Right ventricle myocardium inferior (tissue), 1 donor: ENCODE data around the gene SCN1B. TPM values are rescaled to one million over a fixed set of nuclear protein-coding genes. Genes with fewer than 3 reads are reported as not detected.

Source experiments
- ATAC-seq: fragments of 200-7000 bp; cut with Tn5 transposase; one replicate; pipeline ENCODE4 v1.9.1; 2020; ENCODE audit warnings: mild to moderate bottlenecking, moderate library complexity
- DNase-seq: peaks from one replicate; pipeline ENCODE4 v3.0.0; 2021; ENCODE audit errors: missing footprints
- intact Hi-C: fragments of 100-400 bp; cut with DNase I; formaldehyde crosslinking; loops from one replicate; pipeline ENCODE4 v1.11.0; 2022
- total RNA-seq: library from RNA; stranded (reverse); fragmentation: NEBNext Ultra II Directional; extraction: Animal tissue kit (Norgen Biotek cat#: 25700); gene quantifications from one replicate; pipeline ENCODE4 v1.2.1, GENCODE V29; 2021
- donor health status: DM: no; HTN: yes; CAD: no; lungs with severe emphysema.

SCN1B gene
- total RNA-seq, 1 donor from 2014 or later, result 44.3 TPM

DNA sequence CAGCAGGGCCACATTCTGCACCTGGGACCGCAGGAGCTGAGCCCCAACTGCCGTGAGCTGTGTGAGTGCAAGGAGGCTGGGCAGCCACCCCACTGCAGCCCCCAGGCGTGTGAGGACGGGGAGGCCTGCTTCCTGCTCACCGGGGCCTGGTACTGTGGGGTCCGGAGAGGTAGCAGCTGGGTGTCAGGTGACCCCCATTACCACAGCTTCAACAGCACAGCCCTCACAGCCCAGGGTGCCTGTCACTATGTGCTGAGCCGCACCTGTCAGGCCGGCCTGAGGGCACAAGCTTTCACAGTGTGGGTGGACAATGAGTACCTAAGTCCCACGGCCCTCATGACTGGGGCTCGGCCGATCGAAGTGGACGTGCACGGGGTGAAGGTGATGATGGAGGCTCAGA, 49.6 kb downstream of the SCN1B start:
- intact Hi-C loops, result no loop called here
- no peak for ATAC-seq

GRCh38 chr19:35080613-35081170, 50.4 kb downstream of the SCN1B start:
- DNase-seq (no peak), ATAC-seq (no peak)
- intact Hi-C loops, result no loop called here

More for the DNA sequence above, 49.6 kb downstream of the SCN1B start:
- DNase-seq, result no peak

DNA sequence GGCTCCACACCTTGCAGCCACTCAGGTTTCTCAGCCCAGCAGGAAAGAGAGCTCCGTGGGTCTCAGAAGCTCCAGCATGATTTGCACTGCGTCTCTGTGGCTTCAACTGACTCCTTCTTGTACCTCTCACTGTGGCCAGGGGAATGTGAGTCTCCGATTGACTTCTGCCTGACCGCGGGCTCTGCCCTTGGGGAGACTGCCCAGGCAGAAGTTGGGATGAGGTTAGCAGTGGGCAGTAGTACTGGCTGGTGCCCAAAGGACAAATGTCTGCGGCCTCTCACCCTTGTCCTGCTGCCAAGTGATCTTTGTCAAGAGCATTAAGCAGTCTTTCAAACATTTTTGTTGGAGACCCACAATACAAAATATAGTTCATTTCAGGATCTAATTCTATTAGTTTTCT, 50.9 kb downstream of the SCN1B start:
- DNase-seq, result no peak
- intact Hi-C loops, result no loop called here
- no peak for ATAC-seq

GRCh38 chr19:35083691-35084508, 53.6 kb downstream of the SCN1B start:
- ATAC-seq (no peak), DNase-seq (no peak)
- intact Hi-C loops, result no loop called here

DNA sequence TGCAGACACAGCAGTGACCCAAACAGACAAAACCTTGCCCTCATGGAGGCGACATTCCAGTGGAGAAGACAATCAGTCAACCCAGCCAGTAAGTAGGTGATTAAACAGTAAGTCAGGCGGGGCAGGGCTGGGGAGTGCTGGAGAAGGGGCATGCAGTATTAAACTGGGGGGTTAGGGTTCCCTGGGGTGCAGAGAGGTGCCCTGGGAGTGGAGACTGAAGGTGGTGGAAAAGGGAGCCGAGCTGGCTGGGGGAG, 54.2 kb downstream of the SCN1B start:
- no peak for ATAC-seq
- intact Hi-C loops, result no loop called here
- DNase-seq, result no peak

DNA sequence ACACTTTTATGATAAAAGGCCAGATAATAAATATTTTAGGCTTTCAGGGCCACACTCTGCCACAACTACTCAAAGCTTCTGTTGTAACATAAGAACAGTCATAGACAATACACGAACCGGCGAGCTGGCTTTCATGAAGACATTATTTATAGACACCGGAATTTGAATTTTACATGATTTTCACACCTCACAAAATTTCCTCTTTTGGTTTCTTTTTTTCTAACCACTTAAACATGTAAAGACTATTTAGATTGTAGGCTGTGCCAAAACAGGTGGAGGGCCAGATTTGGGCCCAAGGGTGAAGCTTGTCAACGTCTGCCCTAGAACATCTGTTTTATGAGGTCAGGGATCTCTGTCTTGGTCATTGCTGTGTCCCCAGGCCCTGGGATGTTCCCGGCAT, 55.7 kb downstream of the SCN1B start:
- DNase-seq (no peak), ATAC-seq (no peak)
- intact Hi-C loops, result no loop called here

DNA sequence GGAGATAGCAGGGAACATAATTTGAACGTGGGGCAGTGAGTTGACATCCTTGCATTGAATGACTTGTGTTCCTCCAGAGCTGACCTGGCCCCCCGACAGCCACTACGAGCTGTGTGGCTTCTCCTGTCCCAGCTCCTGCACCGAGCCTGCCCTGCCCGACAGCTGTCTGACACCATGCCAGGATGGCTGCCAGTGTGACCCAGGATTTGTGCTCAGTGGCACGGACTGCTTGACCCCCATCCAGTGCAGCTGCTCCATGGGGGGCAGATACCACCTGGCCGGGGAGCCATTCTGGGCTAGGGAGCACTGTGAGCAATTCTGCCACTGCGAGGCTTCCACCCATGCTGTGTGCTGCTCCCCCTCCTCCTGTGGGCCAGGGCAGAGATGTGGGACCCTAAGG, 56.2 kb downstream of the SCN1B start:
- intact Hi-C loops, result no loop called here
- no peak for DNase-seq
- ATAC-seq, result no peak

DNA sequence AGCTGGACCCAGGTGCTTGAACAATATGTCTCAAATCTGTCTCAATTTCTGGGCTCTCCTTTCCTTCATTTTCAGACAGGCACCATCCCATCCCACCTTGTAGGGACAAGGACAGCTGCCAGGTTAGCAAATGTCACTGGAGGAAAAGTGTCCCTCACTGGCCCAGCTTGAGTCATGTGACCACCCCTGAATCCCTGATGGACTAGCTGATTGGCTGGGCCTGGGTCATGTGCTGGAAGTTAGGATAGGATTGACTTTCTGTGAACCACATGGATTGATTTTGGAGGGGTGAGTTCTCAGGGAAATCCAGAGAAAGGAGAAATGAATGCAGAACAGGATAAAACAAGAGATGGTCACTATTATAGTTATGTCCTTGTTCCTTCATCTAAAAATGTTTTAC, 57.1 kb downstream of the SCN1B start:
- intact Hi-C loops, result no loop called here
- no peak for DNase-seq
- no peak for ATAC-seq

- DNase-seq, result no peak
- ATAC-seq, result no peak
- intact Hi-C loops, result no loop called here
These were observed 58.1 kb downstream of the SCN1B start for GRCh38 chr19:35088131-35088913.

GRCh38 chr19:35089554-35089953, 59.3 kb downstream of the SCN1B start:
- DNase-seq, result no peak
- ATAC-seq, result no peak
- intact Hi-C loops, result no loop called here

Other genes starting within 250 kb of the SCN1B start
- 2.6 TPM for gene ZNF30, start 103.6 kb upstream of the SCN1B start, total RNA-seq
- 3.0 TPM for gene ZNF792, start 66.2 kb upstream of the SCN1B start, total RNA-seq
- gene GRAMD1A, start 30.1 kb upstream of the SCN1B start, total RNA-seq, result 25.8 TPM
- gene HPN, start 11.3 kb downstream of the SCN1B start, total RNA-seq, result 5.5 TPM
- gene FXYD3, start 85.4 kb downstream of the SCN1B start, total RNA-seq, result 2.3 TPM
- 10.0 TPM for gene LGI4, start 104.6 kb downstream of the SCN1B start, total RNA-seq
- gene FXYD1, start 108.4 kb downstream of the SCN1B start, total RNA-seq, result 556 TPM
- not detected for gene FXYD7, start 112.8 kb downstream of the SCN1B start, total RNA-seq
- gene FXYD5, start 124.3 kb downstream of the SCN1B start, total RNA-seq, result 23.5 TPM
- not detected for gene FAM187B, start 198.3 kb downstream of the SCN1B start, total RNA-seq
- gene LSR, start 218.5 kb downstream of the SCN1B start, total RNA-seq, result 6.8 TPM
- gene USF2, start 238.5 kb downstream of the SCN1B start, total RNA-seq, result 151 TPM